Breast epithelium (tissue), 4 donors: ENCODE data around the gene MEF2D. TPM values are rescaled to one million over a fixed set of nuclear protein-coding genes. Genes with fewer than 3 reads are reported as not detected.

Experiments used
- DNase-seq, 2 donors: peaks; one replicate each; pipeline ENCODE4 v3.0.0-alpha.2; 2019; ENCODE audit warnings: low spot score in 2 of 2
- H3K27ac ChIP-seq, 2 donors: fragments of 200-600 bp; sonication (generic) in 1 of 2; one replicate each; pipeline ENCODE4 v1.5.1; 2016 to 2019; ENCODE audit warnings: mild to moderate bottlenecking in 1 of 2
- H3K27me3 ChIP-seq, 2 donors: fragments of 200-600 bp; sonication (generic) in 1 of 2; one replicate each; pipeline versions ENCODE4 v1.5.1 to v1.6.0; 2017 to 2019; ENCODE audit warnings: control low read depth in 1 of 2, mild to moderate bottlenecking in 1 of 2
- H3K36me3 ChIP-seq: fragments of 200-600 bp; one replicate; pipeline ENCODE4 v1.5.1; 2019
- H3K4me1 ChIP-seq, 2 donors: fragments of 200-600 bp; sonication (generic); one replicate each; pipeline ENCODE4 v1.5.1; 2016 to 2019; ENCODE audit warnings: control low read depth in 1 of 2
- H3K4me3 ChIP-seq, 3 donors: fragments of 200-600 bp; sonication (generic); 1 replicate in 2 of 3; 2 replicates in 1 of 3; pipeline ENCODE4 v1.5.1; 2016 to 2019; ENCODE audit warnings: mild to moderate bottlenecking in 3 of 3, moderate library complexity in 2 of 3
- H3K9me3 ChIP-seq, 2 donors: fragments of 200-600 bp; sonication (generic) in 1 of 2; one replicate each; pipeline ENCODE4 v1.5.1; 2016 to 2019; ENCODE audit warnings: control low read depth in 1 of 2
- POLR2A ChIP-seq: fragments of 450-650 bp; IDR thresholded peaks from one replicate; pipeline ENCODE4 v1.6.1; 2016; ENCODE audit warnings: antibody characterized with exemption, mild to moderate bottlenecking, moderate library complexity
- POLR2AphosphoS5 ChIP-seq, 3 donors: sonication (generic); formaldehyde crosslinking; IDR thresholded peaks; one replicate each; pipeline ENCODE4 v1.6.1; 2017; ENCODE audit warnings: antibody characterized with exemption in 3 of 3
- intact Hi-C: fragments of 100-400 bp; cut with DNase I; formaldehyde crosslinking; loops from one replicate; pipeline ENCODE4 v1.15.1; 2023; ENCODE audit warnings: low total_unique reads
- total RNA-seq, 3 donors: library from RNA; depleted of rRNA; stranded (reverse); fragments of >200 nt; gene quantifications; one replicate each; pipeline ENCODE4 v1.1.0, GENCODE V29; 2016
- TF ChIP-seq, protein P1 (sequence below), 3 donors: fragments of 450-650 bp; IDR thresholded peaks; one replicate each; pipeline ENCODE4 v1.5.1; 2016 to 2017; ENCODE audit warnings: antibody characterized with exemption in 3 of 3, mild to moderate bottlenecking in 3 of 3, moderate library complexity in 3 of 3

Gene MEF2D
- total RNA-seq, 3 donors from 2014 or later, result 25.8 to 34.9 (median 32.1) TPM

DNA sequence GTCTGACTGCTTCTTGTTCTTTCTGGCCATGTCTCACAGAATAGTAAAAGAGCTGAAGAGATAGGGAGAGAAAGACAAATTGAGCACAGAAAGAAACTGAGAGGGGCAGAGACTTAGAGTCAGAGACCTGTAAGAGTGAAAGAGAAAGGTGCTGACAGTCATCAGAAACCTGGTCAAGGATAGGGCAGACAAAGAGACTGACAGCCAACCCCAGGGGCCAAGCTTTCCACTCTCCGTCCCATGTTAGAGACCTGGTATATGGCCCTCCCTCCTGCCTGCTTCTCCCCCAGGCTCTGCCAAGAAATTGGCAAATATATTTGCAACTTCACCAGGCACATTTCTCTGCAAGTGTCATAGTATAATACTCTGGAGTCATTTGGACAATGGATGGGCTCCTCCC, 67.0 kb downstream of the MEF2D start:
- intact Hi-C loops, result no loop called here
- peaks cover 3 to 83% of the 10 kb centered on the region in 2 donors for H3K27me3 ChIP-seq
- H3K36me3 ChIP-seq, result no peaks in the 10 kb centered on the region

DNA sequence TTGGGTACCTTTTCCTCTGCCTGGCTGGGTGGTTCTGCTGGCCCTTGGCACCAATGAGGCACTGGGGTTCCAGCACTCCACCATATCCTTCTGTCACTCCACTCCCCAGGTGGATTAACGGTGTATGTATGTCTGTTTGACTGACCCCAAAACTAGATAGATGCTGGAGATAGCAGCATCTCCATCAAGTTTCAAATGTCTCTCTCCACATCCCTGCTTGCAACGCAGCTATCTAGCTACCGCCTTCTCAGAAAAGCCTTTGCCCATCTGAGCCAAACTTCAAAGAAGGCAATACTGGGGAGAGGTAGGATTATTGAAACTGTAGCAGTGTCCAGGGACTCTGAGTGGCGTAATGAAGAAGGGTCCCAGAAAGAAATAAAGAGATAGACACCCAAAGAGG, 67.5 kb downstream of the MEF2D start:
- H3K9me3 ChIP-seq, result no peaks in the 10 kb centered on the region
- intact Hi-C loops, result no loop called here
- TF ChIP-seq POLR2AphosphoS5 (IDR thresholded peaks at IDR 0.05), result no peak
- TF ChIP-seq POLR2A, result no peak
- TF ChIP-seq, protein P1, sequence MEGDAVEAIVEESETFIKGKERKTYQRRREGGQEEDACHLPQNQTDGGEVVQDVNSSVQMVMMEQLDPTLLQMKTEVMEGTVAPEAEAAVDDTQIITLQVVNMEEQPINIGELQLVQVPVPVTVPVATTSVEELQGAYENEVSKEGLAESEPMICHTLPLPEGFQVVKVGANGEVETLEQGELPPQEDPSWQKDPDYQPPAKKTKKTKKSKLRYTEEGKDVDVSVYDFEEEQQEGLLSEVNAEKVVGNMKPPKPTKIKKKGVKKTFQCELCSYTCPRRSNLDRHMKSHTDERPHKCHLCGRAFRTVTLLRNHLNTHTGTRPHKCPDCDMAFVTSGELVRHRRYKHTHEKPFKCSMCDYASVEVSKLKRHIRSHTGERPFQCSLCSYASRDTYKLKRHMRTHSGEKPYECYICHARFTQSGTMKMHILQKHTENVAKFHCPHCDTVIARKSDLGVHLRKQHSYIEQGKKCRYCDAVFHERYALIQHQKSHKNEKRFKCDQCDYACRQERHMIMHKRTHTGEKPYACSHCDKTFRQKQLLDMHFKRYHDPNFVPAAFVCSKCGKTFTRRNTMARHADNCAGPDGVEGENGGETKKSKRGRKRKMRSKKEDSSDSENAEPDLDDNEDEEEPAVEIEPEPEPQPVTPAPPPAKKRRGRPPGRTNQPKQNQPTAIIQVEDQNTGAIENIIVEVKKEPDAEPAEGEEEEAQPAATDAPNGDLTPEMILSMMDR (IDR thresholded peaks at IDR 0.05), result no peak
- H3K36me3 ChIP-seq, result no peaks in the 10 kb centered on the region
- H3K4me3 ChIP-seq, result no peak overlapping the region
- peaks cover 3 to 81% of the 10 kb centered on the region in 2 donors for H3K27me3 ChIP-seq
- no peak overlapping the region for H3K27ac ChIP-seq
- DNase-seq, result no peak
- no peaks in the 10 kb centered on the region for H3K4me1 ChIP-seq

More for the DNA sequence above, 67.0 kb downstream of the MEF2D start:
- Histone ChIP-seq H3K4me1 (no peaks in the 10 kb centered on the region), H3K27ac (no peak overlapping the region), H3K4me3 (no peak overlapping the region), H3K9me3 (no peaks in the 10 kb centered on the region)
- TF ChIP-seq, protein P1 (IDR thresholded peaks at IDR 0.05), result no peak
- no peak for TF ChIP-seq POLR2A
- no peak for TF ChIP-seq POLR2AphosphoS5 (IDR thresholded peaks at IDR 0.05)
- DNase-seq, result no peak

DNA sequence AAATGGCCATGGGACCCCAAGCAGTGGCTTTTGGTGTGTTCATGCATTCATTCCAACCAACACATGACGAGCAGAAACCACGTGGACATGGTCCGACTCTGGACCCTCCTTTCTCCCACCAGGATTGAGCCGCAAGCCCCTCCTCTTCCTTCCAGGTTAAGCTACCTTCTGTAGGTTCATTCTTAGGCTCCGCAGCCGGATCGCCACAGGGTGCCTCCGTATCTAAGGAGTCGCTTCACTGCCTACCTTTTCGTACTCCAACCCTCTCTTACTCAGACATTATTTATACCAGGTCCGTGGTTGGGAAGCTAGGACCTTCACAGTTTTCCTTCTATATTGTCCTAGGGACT, 67.9 kb downstream of the MEF2D start:
- H3K4me3 ChIP-seq, result no peak overlapping the region
- no peak for DNase-seq
- H3K27me3 ChIP-seq, result peaks cover 3 to 83% of the 10 kb centered on the region in 2 donors
- H3K9me3 ChIP-seq, result no peaks in the 10 kb centered on the region
- H3K27ac ChIP-seq, result no peak overlapping the region
- intact Hi-C loops, result no loop called here
- TF ChIP-seq, protein P1 (IDR thresholded peaks at IDR 0.05), result no peak
- no peak for TF ChIP-seq POLR2A
- no peak for TF ChIP-seq POLR2AphosphoS5 (IDR thresholded peaks at IDR 0.05)
- H3K4me1 ChIP-seq, result no peaks in the 10 kb centered on the region
- H3K36me3 ChIP-seq, result no peaks in the 10 kb centered on the region

DNA sequence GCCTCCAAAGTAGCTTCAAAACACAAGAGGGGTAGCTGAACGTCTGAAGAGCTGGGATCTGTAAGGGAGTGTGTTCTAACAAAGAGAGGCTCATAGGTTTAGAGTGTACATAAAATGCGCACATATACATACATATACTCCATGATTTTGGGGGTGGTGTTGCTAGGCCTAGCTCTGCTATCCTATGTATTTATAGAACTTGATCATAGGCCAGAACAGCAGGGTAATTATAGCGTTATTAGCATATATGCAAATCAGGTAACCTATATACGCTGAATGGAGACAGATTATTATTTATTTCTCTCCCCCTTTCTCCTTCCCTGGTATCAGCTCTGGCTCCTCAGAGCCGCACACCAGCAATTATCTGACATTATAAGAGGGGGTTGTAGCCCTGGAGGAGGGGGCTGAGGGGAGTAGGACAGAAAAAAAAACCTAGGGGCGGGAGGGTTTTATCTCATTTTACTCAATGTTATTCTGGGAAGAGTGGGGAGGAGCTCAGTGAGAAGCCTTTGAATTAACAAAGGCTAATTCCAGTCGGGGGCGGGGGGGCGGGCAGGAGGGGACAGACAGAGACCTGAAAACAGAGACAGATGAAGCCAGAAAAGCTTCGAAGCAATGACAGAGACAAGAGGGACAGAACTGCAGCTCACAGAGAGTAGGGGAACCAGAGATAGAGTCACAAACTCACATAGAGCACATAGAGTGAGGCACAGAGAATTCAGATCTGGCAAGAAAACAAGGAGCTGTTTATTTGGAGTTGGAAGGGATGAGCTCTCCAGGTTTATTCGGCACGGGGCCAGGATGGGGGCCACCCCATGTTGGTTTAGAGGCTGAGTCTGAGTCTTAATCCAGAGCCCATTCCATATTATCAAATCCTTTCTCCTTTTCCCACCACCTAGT, 68.6 kb downstream of the MEF2D start:
- intact Hi-C loops, result no loop called here
- no peak overlapping the region for H3K27ac ChIP-seq

DNA sequence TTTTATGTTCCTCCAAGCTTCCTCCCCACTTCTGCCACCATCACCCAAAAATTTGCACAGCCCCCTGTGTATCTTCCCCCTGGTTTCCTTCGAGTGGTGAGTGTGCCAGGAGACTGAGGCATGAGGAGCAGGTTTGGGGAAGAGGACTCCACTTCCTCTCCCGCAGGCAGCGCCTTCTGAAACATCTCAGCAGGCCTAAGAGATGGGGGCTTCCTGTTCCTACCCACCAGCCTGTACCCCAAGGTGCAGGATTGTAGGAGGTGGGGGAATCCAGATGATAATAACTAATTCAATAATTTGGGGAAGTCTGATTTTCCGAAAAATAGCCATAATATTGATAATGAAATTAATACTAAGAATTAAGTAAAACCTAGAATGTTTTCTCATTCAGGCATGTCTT, 69.2 kb downstream of the MEF2D start:
- H3K27me3 ChIP-seq, result peaks cover 0 to 70% of the 10 kb centered on the region in 2 donors
- no peaks in the 10 kb centered on the region for H3K9me3 ChIP-seq
- no peak for TF ChIP-seq POLR2A
- TF ChIP-seq POLR2AphosphoS5 (IDR thresholded peaks at IDR 0.05), result no peak
- TF ChIP-seq, protein P1 (IDR thresholded peaks at IDR 0.05), result no peak
- no peak overlapping the region for H3K27ac ChIP-seq
- no peak for DNase-seq
- H3K36me3 ChIP-seq, result no peaks in the 10 kb centered on the region
- H3K4me3 ChIP-seq, result no peak overlapping the region
- intact Hi-C loops, result no loop called here
- no peaks in the 10 kb centered on the region for H3K4me1 ChIP-seq

More for the DNA sequence above, 68.6 kb downstream of the MEF2D start:
- peaks cover 0 to 76% of the 10 kb centered on the region in 2 donors for H3K27me3 ChIP-seq
- H3K36me3 ChIP-seq, result no peaks in the 10 kb centered on the region
- no peaks in the 10 kb centered on the region for H3K4me1 ChIP-seq
- no peak overlapping the region for H3K4me3 ChIP-seq
- DNase-seq, result no peak
- TF ChIP-seq, protein P1 (IDR thresholded peaks at IDR 0.05), result no peak
- TF ChIP-seq POLR2AphosphoS5 (IDR thresholded peaks at IDR 0.05) (no peak), POLR2A (no peak)
- H3K9me3 ChIP-seq, result no peaks in the 10 kb centered on the region
